Activated CD8-positive, alpha-beta T cell treated with anti-CD3 and anti-CD28 coated beads for 36 hours (primary cell): ENCODE data around the gene PAX4. TPM values are rescaled to one million over a fixed set of nuclear protein-coding genes. Genes with fewer than 3 reads are reported as not detected.
A peak's percentile ranks its signal among the peaks of the same experiment; 100 is the strongest.

Source experiments
- ATAC-seq: fragments of 200-7000 bp; cut with Tn5 transposase; one replicate; pipeline ENCODE4 v1.10.0; 2021; ENCODE audit warnings: mild to moderate bottlenecking, moderate library complexity
- CTCF ChIA-PET: fragments of 350-600 bp; sonication (Branson Sonifier 250); formaldehyde crosslinking; loops from one replicate; lab custom pipeline; 2021; ENCODE audit warnings: antibody characterized with exemption; lab: Charles Lee
- POLR2A ChIA-PET: fragments of 350-600 bp; sonication (Branson Sonifier 250); formaldehyde crosslinking; loops from one replicate; lab custom pipeline; 2021; ENCODE audit warnings: antibody characterized with exemption; lab: Charles Lee
- DNase-seq: peaks from one replicate; pipeline ENCODE4 v3.0.0-alpha.2; 2020
- H3K27ac Mint-ChIP-seq: one replicate; pipeline ENCODE4 v1.8.0; 2021; ENCODE audit warnings: mild to moderate bottlenecking, mixed read lengths
- H3K27me3 Mint-ChIP-seq: one replicate; pipeline ENCODE4 v1.8.0; 2021; ENCODE audit warnings: mixed read lengths
- H3K36me3 Mint-ChIP-seq: one replicate; pipeline ENCODE4 v1.8.0; 2021; ENCODE audit warnings: low read depth, mixed read lengths
- H3K4me1 Mint-ChIP-seq: one replicate; pipeline ENCODE4 v1.8.0; 2021; ENCODE audit warnings: low read depth, mixed read lengths
- H3K4me3 Mint-ChIP-seq: one replicate; pipeline ENCODE4 v1.8.0; 2021; ENCODE audit warnings: mild to moderate bottlenecking, moderate library complexity, mixed read lengths
- H3K9me3 Mint-ChIP-seq: one replicate; pipeline ENCODE4 v1.8.0; 2021; ENCODE audit warnings: mixed read lengths
- intact Hi-C: fragments of 100-400 bp; cut with micrococcal nuclease; formaldehyde crosslinking; loops from one replicate; pipeline ENCODE4 v1.10.0; 2022
- total RNA-seq, 2 experiments: library from RNA; stranded (reverse); gene quantifications; one replicate each; pipeline ENCODE4 v1.2.3, GENCODE V29; 2021
- TF ChIP-seq, protein P1 (sequence below): fragments of 200-600 bp; IDR thresholded peaks from one replicate; pipeline ENCODE4 v1.8.0; 2022; ENCODE audit warnings: antibody characterized with exemption, mild to moderate bottlenecking

The PAX4 gene, protein sequence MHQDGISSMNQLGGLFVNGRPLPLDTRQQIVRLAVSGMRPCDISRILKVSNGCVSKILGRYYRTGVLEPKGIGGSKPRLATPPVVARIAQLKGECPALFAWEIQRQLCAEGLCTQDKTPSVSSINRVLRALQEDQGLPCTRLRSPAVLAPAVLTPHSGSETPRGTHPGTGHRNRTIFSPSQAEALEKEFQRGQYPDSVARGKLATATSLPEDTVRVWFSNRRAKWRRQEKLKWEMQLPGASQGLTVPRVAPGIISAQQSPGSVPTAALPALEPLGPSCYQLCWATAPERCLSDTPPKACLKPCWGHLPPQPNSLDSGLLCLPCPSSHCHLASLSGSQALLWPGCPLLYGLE
- total RNA-seq = not detected

DNA sequence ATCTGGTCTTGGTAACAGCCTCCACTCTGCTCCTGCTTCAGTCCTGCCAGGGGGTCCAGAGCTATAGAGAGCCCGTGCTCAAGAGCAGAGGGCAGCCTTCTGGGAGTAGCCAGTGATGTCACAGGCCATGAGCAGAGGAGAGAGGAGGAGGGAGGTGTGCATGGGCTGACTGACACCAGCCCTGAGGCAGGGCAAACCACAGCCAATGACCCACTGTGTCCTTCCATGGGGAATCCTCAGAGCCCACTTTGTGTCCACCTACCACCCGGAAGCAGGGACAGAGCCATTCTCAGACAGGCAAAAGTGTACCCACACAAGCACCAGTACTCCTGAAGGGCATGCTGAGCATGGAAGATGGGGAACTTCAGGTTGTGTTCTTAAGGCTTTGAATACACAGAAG, at the start of gene PAX4:
Gene PAX4 (minus strand): TSS at position 101 of the 400 bp plus-strand sequence. CDS start 2,214 bp downstream, outside the sequence.
- no peak within 1 kb of the TSS for H3K27ac Mint-ChIP-seq
- ChIA-PET POLR2A (no interaction called here), CTCF (interaction anchor here (1.7 kb wide), 1 partner anchor 10 kb away, joined by 6 read pairs; no protein-coding TSS in a partner anchor)
- DNase-seq (no peak), ATAC-seq (no peak)
- peaks cover 33% of the 10 kb centered on the region for H3K27me3 Mint-ChIP-seq
- intact Hi-C loops = no loop called here
- TF ChIP-seq, protein P1, sequence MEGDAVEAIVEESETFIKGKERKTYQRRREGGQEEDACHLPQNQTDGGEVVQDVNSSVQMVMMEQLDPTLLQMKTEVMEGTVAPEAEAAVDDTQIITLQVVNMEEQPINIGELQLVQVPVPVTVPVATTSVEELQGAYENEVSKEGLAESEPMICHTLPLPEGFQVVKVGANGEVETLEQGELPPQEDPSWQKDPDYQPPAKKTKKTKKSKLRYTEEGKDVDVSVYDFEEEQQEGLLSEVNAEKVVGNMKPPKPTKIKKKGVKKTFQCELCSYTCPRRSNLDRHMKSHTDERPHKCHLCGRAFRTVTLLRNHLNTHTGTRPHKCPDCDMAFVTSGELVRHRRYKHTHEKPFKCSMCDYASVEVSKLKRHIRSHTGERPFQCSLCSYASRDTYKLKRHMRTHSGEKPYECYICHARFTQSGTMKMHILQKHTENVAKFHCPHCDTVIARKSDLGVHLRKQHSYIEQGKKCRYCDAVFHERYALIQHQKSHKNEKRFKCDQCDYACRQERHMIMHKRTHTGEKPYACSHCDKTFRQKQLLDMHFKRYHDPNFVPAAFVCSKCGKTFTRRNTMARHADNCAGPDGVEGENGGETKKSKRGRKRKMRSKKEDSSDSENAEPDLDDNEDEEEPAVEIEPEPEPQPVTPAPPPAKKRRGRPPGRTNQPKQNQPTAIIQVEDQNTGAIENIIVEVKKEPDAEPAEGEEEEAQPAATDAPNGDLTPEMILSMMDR = no peak
- H3K4me3 Mint-ChIP-seq = no peak within 1 kb of the TSS
- peaks cover 6% of the 10 kb centered on the region for H3K4me1 Mint-ChIP-seq
- no peaks in the 10 kb centered on the region for H3K9me3 Mint-ChIP-seq
- H3K36me3 Mint-ChIP-seq = no peaks in the 10 kb centered on the region

DNA sequence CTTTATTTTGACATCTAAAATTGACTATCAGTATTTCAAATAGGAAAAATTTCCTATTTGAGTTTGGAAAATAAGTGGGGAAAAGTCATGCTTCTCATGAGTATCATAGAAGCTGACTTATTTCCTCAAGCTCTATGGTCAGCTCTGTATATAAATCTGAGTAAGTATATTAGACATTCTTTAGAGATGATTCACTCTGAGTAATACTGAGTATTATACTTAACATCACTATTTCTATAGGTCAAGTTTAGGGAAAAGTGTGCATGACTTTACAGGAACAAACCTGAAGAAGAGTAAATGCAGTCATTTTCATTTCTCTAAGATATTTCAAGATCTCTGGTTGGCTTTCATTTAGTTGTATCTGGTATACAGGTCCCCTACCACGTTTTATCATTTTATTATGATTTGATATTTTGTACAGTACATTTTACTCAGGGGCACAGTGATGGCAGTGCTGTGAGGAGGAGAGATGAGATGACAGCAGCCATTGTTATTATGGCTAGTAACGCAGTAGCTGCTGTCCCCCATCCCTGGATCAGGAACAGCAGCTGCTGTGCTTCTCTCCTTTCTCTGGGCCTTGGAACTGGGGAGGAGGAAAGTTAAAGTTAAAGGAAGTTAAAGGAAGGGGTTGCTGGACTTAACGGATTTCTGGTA, 49.2 kb upstream of the PAX4 start:
- H3K4me3 Mint-ChIP-seq = no peak overlapping the region
- peak overlapping the region; percentile 81 for H3K27ac Mint-ChIP-seq
- peaks cover 49% of the 10 kb centered on the region for H3K36me3 Mint-ChIP-seq
- peaks cover 2% of the 10 kb centered on the region for H3K9me3 Mint-ChIP-seq
- intact Hi-C loops = no loop called here
- DNase-seq (no peak), ATAC-seq (peak; percentile 83)
- TF ChIP-seq, protein P1 = no peak
- no peaks in the 10 kb centered on the region for H3K27me3 Mint-ChIP-seq
- CTCF ChIA-PET = no interaction called here
- POLR2A ChIA-PET = interaction anchor here (1.1 to 1.8 kb wide), 3 partner anchors 11 to 13 kb away, joined by 3 to 6 read pairs (median 4); no protein-coding TSS in a partner anchor
- peaks cover 52% of the 10 kb centered on the region for H3K4me1 Mint-ChIP-seq

DNA sequence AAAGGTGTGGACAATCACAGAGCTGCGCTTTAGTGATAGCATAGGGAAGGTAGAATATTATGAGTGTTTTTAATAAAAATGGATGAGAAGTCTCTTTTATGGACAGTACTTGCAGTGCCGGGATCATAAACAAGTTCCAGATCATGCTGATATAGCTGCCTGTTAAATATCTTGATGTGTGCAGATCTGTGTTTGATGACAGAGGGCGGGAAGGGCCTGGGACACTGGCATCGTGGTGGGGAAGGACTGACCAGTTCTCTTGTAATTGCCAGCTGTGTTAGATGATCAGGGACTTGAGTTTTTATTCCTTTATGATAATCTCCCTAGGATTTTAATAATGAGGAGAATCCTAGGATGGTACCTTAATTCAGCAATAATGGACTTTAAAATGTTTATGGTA, 48.7 kb upstream of the PAX4 start:
- ATAC-seq = no peak
- Mint-ChIP-seq H3K4me3 (no peak overlapping the region), H3K9me3 (peaks cover 2% of the 10 kb centered on the region), H3K27ac (peak overlapping the region; percentile 7), H3K27me3 (no peaks in the 10 kb centered on the region), H3K4me1 (peaks cover 53% of the 10 kb centered on the region), H3K36me3 (peaks cover 46% of the 10 kb centered on the region)
- TF ChIP-seq, protein P1 = no peak
- ChIA-PET POLR2A (interaction anchor here (0.9 to 1.8 kb wide), 4 partner anchors 11 to 392 kb away, joined by 3 to 6 read pairs (median 4); no protein-coding TSS in a partner anchor), CTCF (interaction anchor here (1.1 kb wide), 1 partner anchor 353 kb away, joined by 3 read pairs; no protein-coding TSS in a partner anchor)
- intact Hi-C loops = no loop called here
- DNase-seq = no peak

DNA sequence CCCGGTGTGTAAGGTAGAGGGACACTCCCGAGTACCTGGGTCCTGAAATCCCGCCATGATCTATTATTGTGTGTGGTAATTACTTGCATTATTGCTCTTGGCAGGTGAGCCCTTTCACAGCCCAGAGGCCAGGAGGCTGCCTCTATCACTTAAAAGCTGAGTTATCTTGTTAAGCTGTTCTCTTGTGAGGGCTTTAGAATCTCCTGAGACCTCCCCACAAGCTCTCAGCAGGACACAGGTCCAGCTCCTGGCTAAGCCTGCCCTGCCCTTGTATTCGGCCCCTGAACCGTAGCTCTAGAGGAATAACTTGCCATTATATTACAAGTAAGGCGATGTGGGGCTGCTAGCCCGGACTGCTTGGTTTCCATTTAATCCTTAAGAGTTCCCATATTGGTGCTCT, 48.0 kb upstream of the PAX4 start:
- DNase-seq = no peak
- H3K36me3 Mint-ChIP-seq = peaks cover 48% of the 10 kb centered on the region
- intact Hi-C loops = no loop called here
- no peak for ATAC-seq
- CTCF ChIA-PET = interaction anchor here (1.1 kb wide), 1 partner anchor 354 kb away, joined by 3 read pairs; no protein-coding TSS in a partner anchor
- H3K27ac Mint-ChIP-seq = no peak overlapping the region
- no peaks in the 10 kb centered on the region for H3K9me3 Mint-ChIP-seq
- POLR2A ChIA-PET = interaction anchor here (0.9 to 1.8 kb wide), 3 partner anchors 10 to 392 kb away, joined by 3 to 6 read pairs (median 3); no protein-coding TSS in a partner anchor
- H3K4me3 Mint-ChIP-seq = no peak overlapping the region
- peaks cover 56% of the 10 kb centered on the region for H3K4me1 Mint-ChIP-seq
- no peaks in the 10 kb centered on the region for H3K27me3 Mint-ChIP-seq
- TF ChIP-seq, protein P1 = no peak
